Left lung (tissue), 14 donors: ENCODE results near the gene LILRB2. TPM values are rescaled to one million over a fixed set of nuclear protein-coding genes. Genes with fewer than 3 reads are reported as not detected.
"Not testable (repeated sequence)": the region's sequence is repeated elsewhere in the genome, so short reads cannot be mapped to it uniquely, and the experiment has no call there.

Experiments used
- ATAC-seq: fragments of 200-7000 bp; cut with Tn5 transposase; one replicate; pipeline ENCODE4 v1.9.1; 2020; ENCODE audit warnings: moderate library complexity
- DNase-seq, 4 donors: peaks; one replicate each; pipeline ENCODE4 v3.0.0-alpha.2; 2013 to 2020
- H3K27ac ChIP-seq, 2 donors: fragments of 200-600 bp; sonication (generic) in 1 of 2; one replicate each; pipeline versions ENCODE4 v1.5.0 to v1.8.0; 2020 to 2021
- H3K27me3 ChIP-seq, 2 donors: fragments of 200-600 bp; sonication (generic) in 1 of 2; one replicate each; pipeline versions ENCODE4 v1.5.0 to v1.8.0; 2020 to 2021
- H3K36me3 ChIP-seq, 2 donors: fragments of 200-600 bp; sonication (generic) in 1 of 2; one replicate each; pipeline versions ENCODE4 v1.5.0 to v1.8.0; 2020 to 2021
- H3K4me1 ChIP-seq, 2 donors: fragments of 200-600 bp; one replicate each; pipeline ENCODE4 v1.8.0; 2021
- H3K4me3 ChIP-seq, 2 donors: fragments of 200-600 bp; sonication (generic) in 1 of 2; one replicate each; pipeline versions ENCODE4 v1.5.0 to v1.8.0; 2020 to 2021; ENCODE audit warnings: mild to moderate bottlenecking in 1 of 2
- H3K9me3 ChIP-seq, 2 donors: fragments of 200-600 bp; sonication (generic) in 1 of 2; one replicate each; pipeline versions ENCODE4 v1.5.0 to v1.8.0; 2020 to 2021
- intact Hi-C, 2 donors: fragments of 100-400 bp; cut with DNase I; formaldehyde crosslinking; loops; one replicate each; pipeline versions ENCODE4 v1.11.2 to v1.14.2; 2022
- long read RNA-seq, 12 donors: library from polyadenylated mRNA in 2 of 12; unstranded in 2 of 12; transcript quantifications; one replicate each; pipeline ENCODE4 v2.0.0 and lab custom pipeline, GENCODE V29; 2019 to 2026
- polyA plus RNA-seq, 6 donors: library from polyadenylated mRNA; unstranded; fragments of 120-200 nt; gene quantifications; one replicate each; pipeline ENCODE4 v1.2.1, GENCODE V29; 2013; ENCODE audit not compliant: insufficient read length in 6 of 6
- total RNA-seq, 2 donors: library from RNA; stranded (reverse); fragmentation: NEBNext Ultra II Directional; extraction: Animal tissue kit (Norgen Biotek cat#: 25700); gene quantifications; one replicate each; pipeline ENCODE4 v1.2.1, GENCODE V29; 2021
- TF ChIP-seq, protein P1 (sequence below), 2 donors: fragments of 200-600 bp; sonication (generic) in 1 of 2; IDR thresholded peaks; one replicate each; pipeline versions ENCODE4 v1.5.0 to v1.8.0; 2021; ENCODE audit warnings: antibody characterized with exemption in 2 of 2
- donor health status: DM: no; HTN: yes; CAD: no.
- donor health status: DM: no; HTN: no; CAD: no.

LILRB2 gene
- total RNA-seq = 10 to 100 TPM; 10.5 to 54.9 TPM
- polyA plus RNA-seq = 1 to 10 TPM; 1.2 to 2.2 (median 1.7) TPM
- long read RNA-seq, donor 1 = 0 reads
- long read RNA-seq, donor 2 = 0 reads
- long read RNA-seq, donor 3, partial matches to known transcripts = 0 of 1 reads
- long read RNA-seq, donor 3, other reads (novel, unspliced or antisense) = 0 of 1 reads
- long read RNA-seq, donor 4, partial matches to known transcripts = 0 of 1 reads
- long read RNA-seq, donor 4, other reads (novel, unspliced or antisense) = 0 of 1 reads
- long read RNA-seq, donor 5 = 0 reads
- long read RNA-seq, donor 6 = 0 reads
- long read RNA-seq, donor 7 = 0 reads
- long read RNA-seq, donor 8 = 0 reads
- long read RNA-seq, donor 9 = 0 reads
- long read RNA-seq, donor 10, partial matches to known transcripts = 6 of 15 reads
- long read RNA-seq, donor 10, other reads (novel, unspliced or antisense) = 5 of 15 reads
- long read RNA-seq, donor 11 = 0 reads
- long read RNA-seq, donor 12, partial matches to known transcripts = 0 of 1 reads
- long read RNA-seq, donor 12, other reads (novel, unspliced or antisense) = 0 of 1 reads

DNA sequence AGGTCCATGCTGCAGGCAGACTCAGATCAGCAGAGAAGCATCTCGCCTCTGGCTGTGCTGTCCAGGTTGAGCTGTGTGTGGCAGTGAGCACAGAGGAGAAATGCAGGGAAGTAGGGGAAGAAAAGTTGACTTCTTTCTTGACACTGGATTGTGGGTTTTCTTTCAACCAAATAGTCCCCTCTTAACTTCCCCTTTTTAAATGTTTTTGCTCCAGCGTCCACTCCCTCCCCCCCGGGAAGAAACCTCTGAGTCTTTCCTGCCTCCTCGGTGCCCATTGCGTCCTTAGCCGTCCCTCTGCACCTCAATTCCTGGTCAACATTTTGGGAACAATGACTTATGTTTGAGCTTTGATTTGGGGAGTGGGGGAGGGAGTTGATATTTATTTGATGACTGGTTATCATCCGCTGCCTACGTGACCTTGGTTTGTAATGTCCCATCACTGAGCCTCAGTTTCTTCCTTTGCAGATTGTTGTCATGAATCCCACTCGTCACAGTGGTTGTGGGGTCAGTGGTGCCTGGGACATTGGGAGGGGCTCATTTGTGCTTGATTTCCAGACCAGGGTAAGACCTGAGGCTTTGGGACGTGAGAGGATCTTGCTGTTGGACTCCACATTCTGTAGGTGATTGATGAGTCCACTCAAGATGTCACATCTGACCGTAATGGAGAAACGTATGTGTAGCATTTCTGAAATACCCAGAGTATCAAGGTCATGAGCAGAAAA lies at the start of gene LILRB2:
LILRB2 (minus strand) TSS at position 104 of the 722 bp plus-strand sequence. CDS start 614 bp downstream, outside the sequence.
- Histone ChIP-seq H3K9me3 (no peaks in the 10 kb centered on the region), H3K4me3 (peak within 1 kb of the TSS in 1 of 2 donors; percentile 49), H3K27me3 (peaks cover 0 to 63% of the 10 kb centered on the region in 2 donors), H3K27ac (peak within 1 kb of the TSS; percentile 39 to 95), H3K36me3 (peaks cover 0 to 29% of the 10 kb centered on the region in 2 donors), H3K4me1 (peaks cover 0 to 50% of the 10 kb centered on the region in 2 donors)
- DNase-seq = no peak
- peak; percentile 48 for ATAC-seq
- TF ChIP-seq, protein P1, sequence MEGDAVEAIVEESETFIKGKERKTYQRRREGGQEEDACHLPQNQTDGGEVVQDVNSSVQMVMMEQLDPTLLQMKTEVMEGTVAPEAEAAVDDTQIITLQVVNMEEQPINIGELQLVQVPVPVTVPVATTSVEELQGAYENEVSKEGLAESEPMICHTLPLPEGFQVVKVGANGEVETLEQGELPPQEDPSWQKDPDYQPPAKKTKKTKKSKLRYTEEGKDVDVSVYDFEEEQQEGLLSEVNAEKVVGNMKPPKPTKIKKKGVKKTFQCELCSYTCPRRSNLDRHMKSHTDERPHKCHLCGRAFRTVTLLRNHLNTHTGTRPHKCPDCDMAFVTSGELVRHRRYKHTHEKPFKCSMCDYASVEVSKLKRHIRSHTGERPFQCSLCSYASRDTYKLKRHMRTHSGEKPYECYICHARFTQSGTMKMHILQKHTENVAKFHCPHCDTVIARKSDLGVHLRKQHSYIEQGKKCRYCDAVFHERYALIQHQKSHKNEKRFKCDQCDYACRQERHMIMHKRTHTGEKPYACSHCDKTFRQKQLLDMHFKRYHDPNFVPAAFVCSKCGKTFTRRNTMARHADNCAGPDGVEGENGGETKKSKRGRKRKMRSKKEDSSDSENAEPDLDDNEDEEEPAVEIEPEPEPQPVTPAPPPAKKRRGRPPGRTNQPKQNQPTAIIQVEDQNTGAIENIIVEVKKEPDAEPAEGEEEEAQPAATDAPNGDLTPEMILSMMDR (IDR thresholded peaks at IDR 0.05) = no peak
- intact Hi-C loops = no loop called here

DNA sequence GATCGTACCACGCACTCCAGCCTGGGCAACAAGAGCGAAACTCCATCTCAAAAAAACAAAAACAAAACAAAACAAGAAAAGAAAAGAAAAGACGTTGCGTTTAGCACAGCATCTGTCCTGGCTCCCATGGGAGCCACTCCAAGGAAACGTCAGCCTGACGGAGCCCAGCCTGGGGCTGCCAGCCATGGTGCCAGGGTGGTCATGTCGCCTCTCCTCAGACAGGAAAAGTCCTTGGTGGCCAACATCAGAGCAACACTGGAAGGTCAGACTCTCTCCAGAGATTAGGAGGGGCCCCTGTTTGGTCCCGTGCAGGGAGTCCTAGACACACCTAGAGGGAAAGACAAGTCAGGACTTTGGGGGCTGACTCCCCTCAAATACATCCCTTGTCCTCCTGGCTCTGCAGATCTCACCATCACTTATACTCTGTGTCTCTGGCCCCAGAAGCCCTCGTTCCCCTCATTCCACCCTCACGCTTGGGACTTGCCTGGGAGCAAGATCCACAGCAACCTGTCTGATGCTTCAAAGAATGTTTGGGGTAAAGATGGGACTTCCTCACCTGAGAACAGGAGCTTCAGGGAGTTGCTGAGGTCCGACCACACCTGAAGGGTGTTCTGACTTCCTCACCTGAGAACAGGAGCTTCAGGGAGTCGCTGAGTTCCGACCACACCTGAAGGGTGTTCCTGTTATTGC lies 48.7 kb upstream of the LILRB2 start:
- no peaks in the 10 kb centered on the region for H3K9me3 ChIP-seq
- no peak overlapping the region for H3K27ac ChIP-seq
- intact Hi-C loops = loop anchor here in 1 of 2 donors (10.0 kb wide), 1 partner anchor 65 kb away; no protein-coding TSS in a partner anchor
- TF ChIP-seq, protein P1 (IDR thresholded peaks at IDR 0.05) = no peak
- H3K36me3 ChIP-seq = no peaks in the 10 kb centered on the region
- no peak overlapping the region for H3K4me3 ChIP-seq
- DNase-seq (no peak), ATAC-seq (no peak)
- peaks cover 0 to 6% of the 10 kb centered on the region in 2 donors for H3K4me1 ChIP-seq
- peaks cover 0 to 22% of the 10 kb centered on the region in 2 donors for H3K27me3 ChIP-seq

- H3K4me3 ChIP-seq, H3K36me3 ChIP-seq, H3K27ac ChIP-seq, H3K9me3 ChIP-seq, DNase-seq, ATAC-seq, H3K4me1 ChIP-seq: not testable (repeated sequence)
- peaks cover 4 to 31% of the 10 kb centered on the region in 2 donors for H3K27me3 ChIP-seq
- intact Hi-C loops = loop anchor here in 1 of 2 donors (10.0 kb wide), 1 partner anchor 66 kb away; no protein-coding TSS in a partner anchor
Observed at GRCh38 chr19:54328781-54329180, 47.9 kb upstream of the LILRB2 start.

- H3K36me3 ChIP-seq = no peaks in the 10 kb centered on the region
- no peak overlapping the region for H3K4me3 ChIP-seq
- H3K9me3 ChIP-seq = no peaks in the 10 kb centered on the region
- H3K4me1 ChIP-seq = peaks cover 0 to 6% of the 10 kb centered on the region in 2 donors
- H3K27me3 ChIP-seq = peaks cover 4 to 39% of the 10 kb centered on the region in 2 donors
- no peak overlapping the region for H3K27ac ChIP-seq
- DNase-seq = no peak
- no peak for ATAC-seq
- intact Hi-C loops = loop anchor here in 1 of 2 donors (10.0 kb wide), 1 partner anchor 69 kb away; no protein-coding TSS in a partner anchor
- TF ChIP-seq, protein P1 (IDR thresholded peaks at IDR 0.05) = no peak
Observed at GRCh38 chr19:54325631-54326030, 44.7 kb upstream of the LILRB2 start.

DNA sequence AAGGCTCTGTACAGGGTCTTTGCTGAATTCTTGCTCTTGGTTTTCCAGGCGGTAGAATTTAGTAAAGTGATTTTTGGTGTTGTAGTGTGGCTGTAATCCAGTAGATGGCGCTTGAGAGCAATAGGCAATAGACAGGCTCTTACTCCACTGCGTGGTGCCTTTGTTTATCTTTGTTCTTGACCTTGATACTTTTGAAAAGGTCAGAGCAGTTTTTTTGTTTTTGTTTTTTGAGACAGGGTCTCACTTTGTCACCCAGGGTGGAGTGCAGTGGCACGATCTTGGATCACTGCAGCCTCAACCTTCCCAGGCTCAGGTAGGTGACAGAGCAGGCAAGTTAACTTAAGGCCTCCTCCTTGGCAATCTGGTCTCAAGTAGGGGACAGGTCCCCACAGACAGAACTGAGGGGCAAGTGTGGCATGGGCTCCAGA lies 44.3 kb upstream of the LILRB2 start:
- ATAC-seq (peak; percentile 91), DNase-seq (peak in 1 of 4 donors; percentile 49)
- H3K27ac ChIP-seq = no peak overlapping the region
- H3K9me3 ChIP-seq = no peaks in the 10 kb centered on the region
- peaks cover 4 to 39% of the 10 kb centered on the region in 2 donors for H3K27me3 ChIP-seq
- intact Hi-C loops = loop anchor here in 1 of 2 donors (10.0 kb wide), 1 partner anchor 70 kb away; no protein-coding TSS in a partner anchor
- no peaks in the 10 kb centered on the region for H3K36me3 ChIP-seq
- peaks cover 0 to 6% of the 10 kb centered on the region in 2 donors for H3K4me1 ChIP-seq
- TF ChIP-seq, protein P1 (IDR thresholded peaks at IDR 0.05) = peak; percentile 78 to 89
- H3K4me3 ChIP-seq = no peak overlapping the region
